GM20431 (cell line): ENCODE results near the gene CLK4.

Source experiments
- in situ Hi-C: fragments of 300-500 bp; cut with MseI, MboI; formaldehyde crosslinking; loops from one replicate; pipeline ENCODE4 v1.15.0; 2020; ENCODE audit warnings: low sequenced_read_pairs; ENCODE audit not compliant: unreplicated experiment

CLK4 gene

GRCh38 chr5:178640331-178641045 lies 13.6 kb upstream of the CLK4 start:
- in situ Hi-C loops, result no loop called here

DNA sequence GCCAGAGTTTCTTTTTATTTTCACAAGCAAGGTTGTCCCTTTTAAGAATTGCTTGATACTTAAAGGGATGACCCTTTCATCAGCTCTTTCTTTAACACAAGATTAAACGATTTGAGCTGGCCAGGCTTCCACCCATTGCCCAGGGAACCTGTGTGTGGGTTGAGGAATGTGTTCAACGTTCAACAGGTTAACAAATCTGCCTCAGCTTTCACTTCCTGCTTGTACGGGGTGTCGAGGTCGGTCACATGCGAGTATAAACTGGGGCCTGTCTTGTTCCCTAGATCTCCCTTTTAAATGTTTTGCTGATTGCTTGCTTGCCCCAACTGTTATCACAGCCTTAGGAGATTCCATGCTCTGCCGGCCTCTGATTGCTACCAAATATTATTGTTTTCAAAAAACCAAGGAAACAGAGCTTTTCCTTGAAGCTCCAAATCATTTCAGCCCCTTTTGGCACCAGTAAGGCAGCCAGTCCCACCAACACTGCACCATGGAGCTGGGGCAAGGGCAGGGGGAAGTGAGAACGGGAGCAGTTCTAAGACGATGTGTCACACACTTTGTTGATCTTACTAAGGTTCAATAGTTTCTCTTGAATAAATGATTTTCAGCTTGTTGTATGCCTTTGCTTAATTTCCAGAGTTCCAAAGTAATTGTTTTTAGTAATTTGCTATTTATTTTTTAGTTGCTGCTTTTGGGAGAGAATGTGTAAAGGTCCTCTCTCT lies 10.7 kb upstream of the CLK4 start:
- in situ Hi-C loops, result no loop called here

GRCh38 chr5:178632285-178632684 lies 5.4 kb upstream of the CLK4 start:
- in situ Hi-C loops, result no loop called here

DNA sequence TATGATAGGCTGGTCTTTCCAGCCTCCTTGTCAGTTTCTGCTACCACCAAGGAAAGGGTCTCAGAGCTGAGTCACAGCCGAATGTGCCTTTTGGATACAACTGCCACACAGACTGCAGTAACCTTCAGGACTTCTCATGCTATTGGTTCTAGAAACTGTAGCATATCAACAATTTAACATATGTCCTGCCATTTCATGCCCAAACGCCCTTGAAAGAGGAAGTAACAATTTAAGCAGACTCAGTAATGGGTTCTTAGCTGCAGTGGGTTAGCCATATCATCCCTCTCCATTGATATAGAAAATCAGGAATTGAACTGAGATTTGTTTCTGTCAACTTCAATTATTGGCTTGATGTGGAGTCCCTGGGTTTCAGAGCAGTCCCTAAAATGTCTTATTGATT lies 4.1 kb upstream of the CLK4 start:
- in situ Hi-C loops, result no loop called here

- in situ Hi-C loops, result no loop called here
Observed at GRCh38 chr5:178630475-178630930, 3.7 kb upstream of the CLK4 start.

DNA sequence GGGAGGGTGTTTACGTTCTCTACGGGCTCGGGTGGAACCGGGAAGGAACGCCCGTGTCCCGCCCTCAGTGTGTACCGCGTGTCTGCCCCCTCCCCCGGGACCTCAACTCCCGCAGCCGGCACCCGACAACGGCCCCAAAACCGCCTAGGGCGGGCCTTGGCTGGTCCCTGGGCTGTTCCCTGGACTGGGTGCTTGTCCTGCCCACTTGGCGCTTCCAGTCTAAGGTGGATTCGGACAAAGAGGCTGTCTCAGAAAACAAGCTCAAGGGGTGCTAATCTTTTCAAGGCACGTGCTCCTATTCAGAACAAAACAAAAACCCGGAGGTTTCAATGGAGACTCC lies 379 bp upstream of the CLK4 start:
- in situ Hi-C loops, result no loop called here

DNA sequence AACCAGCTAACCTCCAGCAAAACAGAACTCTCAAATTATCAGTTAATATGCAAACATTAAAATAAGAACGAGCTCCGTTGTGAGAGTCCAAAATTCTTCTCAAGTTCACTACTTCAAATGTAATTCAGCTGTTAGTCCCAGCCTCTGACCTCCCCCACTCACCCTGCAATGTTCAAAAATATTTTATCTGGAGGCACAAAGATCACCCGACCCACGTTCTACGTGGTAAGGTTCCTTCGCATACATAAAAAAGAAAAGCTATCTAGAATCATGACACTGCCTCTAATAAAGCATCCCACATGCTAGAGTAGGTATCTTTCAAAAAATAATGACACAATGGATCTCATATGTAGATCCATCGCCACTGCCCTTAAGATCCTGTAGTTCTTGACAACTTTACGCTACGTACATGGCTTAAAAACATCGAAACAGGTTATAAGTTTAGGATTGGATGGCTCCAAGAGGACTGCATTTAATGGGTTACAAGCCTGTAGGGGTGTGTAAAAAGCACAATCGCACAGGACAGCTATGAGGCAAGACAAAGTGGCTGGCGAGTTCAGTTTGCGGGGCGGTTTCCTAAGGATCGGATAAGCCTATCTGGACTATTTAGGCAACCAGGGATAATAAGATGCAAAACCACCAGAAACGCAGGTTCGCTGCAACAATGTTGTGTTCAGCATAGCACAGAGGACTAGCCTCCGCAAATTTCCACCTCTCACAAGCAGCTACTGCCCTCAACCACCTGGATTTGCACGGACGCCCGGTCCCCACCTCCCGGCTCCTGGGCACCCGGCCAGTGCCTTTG lies 969 bp downstream of the CLK4 start:
- in situ Hi-C loops, result no loop called here

DNA sequence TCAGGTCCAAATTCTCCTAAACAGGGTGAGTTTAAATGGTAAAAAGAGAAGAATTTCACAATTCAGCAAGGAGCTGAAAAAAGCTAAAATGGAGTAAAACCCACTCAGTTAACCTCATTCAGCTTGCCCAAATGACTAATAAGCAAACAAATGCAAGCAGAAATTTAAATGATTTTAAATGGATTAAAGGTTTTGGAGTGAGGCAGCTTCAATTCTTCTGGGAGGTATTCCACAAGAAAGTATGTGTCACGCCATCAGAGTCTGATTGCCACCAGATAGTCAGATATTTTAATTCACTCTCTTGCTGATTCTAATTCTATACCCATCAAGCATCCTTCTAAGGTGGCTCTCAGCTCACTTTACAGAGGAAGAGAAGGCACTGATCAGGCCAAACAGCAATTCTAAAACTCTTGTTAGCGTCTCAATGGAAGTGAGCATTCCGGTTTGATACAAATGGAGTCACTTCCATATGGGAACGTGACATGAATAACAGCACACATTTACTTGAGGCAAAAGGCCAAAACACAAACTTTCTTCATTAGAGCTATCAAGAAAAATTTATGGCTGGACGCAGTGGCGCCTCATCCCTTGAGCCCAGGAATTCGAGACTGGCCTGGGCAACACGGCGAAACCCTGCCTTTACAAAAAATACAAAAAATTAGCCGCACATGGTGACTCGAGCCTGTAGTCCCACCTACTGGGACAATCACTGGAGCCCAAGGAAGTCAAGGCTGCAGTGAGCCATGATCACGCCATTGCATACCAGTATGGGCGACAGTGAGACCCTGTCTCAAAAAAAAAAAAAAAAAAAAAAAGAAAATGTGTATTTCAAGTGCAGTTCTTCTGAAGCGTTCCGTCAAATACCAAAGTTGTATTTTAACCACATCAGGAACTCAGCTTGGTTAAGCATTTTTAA lies 2.0 kb downstream of the CLK4 start:
- in situ Hi-C loops, result no loop called here

GRCh38 chr5:178622679-178623247 lies 4.1 kb downstream of the CLK4 start:
- in situ Hi-C loops, result no loop called here

DNA sequence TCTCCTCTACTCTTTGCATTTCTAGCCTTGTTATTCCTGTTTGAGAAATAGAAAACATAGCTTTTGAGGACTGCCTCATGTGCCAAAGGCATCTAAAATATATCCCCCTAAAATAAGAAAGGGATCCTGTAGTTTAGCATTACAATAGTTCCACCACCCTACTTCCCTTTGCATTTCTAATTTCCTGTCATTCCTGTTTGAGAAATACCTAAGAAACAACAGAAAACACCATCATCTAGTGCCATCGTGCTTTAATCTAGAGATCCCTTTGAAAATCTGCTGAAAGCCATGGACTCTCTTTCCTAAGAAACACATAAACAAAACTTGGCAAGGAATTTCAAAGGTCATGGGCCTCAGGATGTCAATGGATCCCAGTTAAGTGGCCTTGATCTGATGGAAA lies 7.5 kb downstream of the CLK4 start:
- in situ Hi-C loops, result no loop called here

DNA sequence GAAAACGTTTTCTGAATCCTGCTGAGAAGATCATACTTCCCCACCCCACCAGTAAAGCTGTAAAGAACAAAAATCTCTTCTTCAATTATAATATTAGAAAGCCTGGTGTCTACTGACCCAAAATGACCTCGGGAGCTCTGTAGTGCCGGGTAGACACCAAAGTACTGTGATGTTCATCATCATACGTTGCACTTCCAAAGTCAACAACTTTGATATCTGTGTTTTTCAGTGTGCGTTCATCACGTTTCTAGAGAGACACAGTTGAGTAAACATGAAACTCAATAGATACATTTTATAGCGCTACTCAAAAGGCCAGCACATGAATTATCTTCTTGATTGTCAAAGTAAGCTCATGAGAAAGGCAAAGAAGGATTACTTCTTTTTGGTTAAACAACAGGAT lies 14.6 kb downstream of the CLK4 start:
- in situ Hi-C loops, result no loop called here

- in situ Hi-C loops, result no loop called here
Observed at GRCh38 chr5:178606269-178606668, 20.6 kb downstream of the CLK4 start.

DNA sequence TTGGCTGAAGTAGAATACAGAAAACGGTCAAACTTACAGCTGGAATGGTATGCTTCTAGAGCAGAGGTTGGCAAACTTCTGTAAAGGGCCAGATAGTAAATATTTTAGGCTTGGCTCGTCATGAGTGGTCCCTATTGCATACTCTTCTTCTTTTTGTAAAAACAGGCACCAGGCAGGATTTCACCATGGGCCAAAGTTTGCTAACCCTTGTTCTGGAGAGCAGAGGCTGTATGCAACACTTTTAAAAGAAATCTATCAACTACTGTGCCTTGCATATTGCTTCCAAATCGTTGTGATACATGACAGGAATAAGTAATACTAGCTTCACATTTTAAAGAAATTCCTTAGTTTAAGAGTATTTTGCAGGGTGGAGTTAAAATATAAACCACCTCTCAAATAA lies 21.1 kb downstream of the CLK4 start:
- in situ Hi-C loops, result no loop called here

DNA sequence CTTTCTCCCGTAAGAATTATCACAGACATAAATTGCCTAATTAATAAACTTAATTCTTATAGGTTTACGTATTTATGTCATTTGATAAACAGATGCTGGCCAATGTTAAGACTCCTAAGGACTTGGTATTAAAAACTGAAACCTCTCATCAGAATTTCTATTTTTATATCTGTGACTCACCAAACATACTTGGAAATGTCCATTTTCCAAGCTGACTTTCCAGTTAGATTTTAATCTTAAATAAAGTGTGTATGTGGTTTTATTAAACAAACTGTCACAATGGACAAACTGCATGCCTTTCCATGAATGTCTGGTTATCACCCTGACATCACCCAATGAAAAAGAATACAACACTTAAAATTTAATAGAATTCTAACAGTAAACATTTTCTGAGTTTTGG lies 24.1 kb downstream of the CLK4 start:
- in situ Hi-C loops, result no loop called here

DNA sequence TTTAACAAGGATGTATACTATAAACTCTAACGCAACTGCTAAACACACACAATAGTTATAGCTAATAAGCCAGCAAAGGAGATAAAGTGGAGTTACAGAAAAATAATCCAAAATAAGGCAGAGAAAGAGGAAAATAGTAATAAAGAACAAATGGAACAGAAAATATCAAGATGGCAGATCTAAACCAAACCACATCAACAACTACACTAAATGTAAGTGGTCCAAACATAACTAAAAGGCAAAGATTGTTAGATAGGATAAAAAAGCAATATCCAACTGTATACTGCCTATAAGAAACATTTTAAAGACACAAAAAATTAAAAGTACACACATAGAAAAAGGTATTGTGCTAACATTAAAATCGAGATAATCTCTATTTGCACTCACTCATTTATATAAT lies 31.1 kb downstream of the CLK4 start:
- in situ Hi-C loops, result no loop called here

DNA sequence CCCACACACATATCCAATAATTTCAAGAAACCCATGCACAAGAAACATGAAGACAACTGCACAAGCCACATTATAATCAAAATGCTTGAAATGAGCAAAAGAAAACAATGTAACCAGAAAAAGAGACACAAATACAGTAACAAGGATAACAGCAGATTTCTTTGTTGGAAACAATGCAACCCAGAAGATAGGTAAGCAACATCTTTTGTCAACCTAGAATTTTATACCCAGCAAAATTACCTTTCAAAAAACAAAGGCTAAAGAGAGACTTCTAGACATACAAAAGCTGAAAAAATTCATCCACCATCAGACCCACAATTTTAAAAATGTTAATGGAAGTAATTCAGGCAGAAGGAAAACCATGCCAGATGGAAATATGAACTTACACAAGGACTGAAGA lies 31.7 kb downstream of the CLK4 start:
- in situ Hi-C loops, result no loop called here

- in situ Hi-C loops, result no loop called here
Observed at GRCh38 chr5:178590924-178591423, 35.9 kb downstream of the CLK4 start.

DNA sequence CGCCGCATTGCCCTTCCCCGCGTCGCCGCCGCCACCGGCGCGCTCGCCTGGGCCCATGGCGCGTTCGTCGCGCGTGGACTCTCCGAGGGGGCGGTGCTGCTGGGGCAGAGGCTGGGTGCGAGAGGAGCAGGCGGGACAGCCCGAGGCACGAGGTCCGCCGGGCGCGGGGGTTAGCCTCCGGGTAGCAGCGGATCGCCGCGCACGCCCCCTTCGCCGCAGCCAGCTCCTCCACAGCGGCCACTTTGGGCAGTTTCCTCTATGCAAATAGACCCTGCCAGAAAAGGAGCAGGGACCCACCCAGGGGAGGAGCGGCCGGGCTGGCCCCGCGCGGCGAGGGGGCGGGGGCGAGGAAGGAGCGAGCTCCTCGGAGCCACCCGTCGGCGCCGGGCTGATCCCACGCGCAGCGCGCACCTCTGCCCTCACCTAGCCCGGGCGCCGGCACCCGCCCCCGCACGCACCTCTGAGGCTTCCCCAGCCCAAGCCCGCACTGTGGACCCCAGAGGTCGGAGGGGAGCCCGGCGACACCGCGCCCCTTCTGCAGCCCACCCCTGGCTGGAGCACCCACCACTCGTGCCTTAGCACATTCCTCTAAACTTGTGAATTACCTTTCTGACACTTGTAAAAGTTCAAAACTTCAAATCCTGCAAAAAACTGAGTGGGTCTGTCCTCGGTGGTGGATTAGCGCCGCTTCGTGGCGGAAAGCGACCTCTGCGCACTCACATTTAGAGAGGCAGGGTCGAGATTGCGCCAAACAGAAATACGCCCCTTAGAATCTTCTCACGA lies 36.5 kb downstream of the CLK4 start, which contains the start of gene COL23A1:
Gene COL23A1, minus strand, starts transcription at position 253 of the 783 bp plus-strand sequence.
- in situ Hi-C loops, result no loop called here
